ENCODE measurements around the gene IL2RA. TPM values are rescaled to one million over a fixed set of nuclear protein-coding genes. Genes with fewer than 3 reads are reported as not detected.

IL2RA gene
- total RNA-seq (2013; cell fraction: nucleolus; rRNA removed) = 4.9 and 10.7 TPM in 2 replicates
- 3.4 and 4.0 TPM in 2 replicates for total RNA-seq (2014; rRNA removed)
- total RNA-seq (2014; rRNA removed; fragmentation: Illumina TruSeq; extraction: Trizol) = 5.0 and 5.3 TPM in 2 replicates
- 5.0 and 5.3 TPM in 2 replicates for total RNA-seq (2021)
- polyA plus RNA-seq (2011; ENCODE audit: low read depth) = 0.97 TPM
- polyA plus RNA-seq (2011; rRNA removed) = 2.2 and 2.4 TPM in 2 replicates
- polyA plus RNA-seq (2011; cell fraction: cytosol; rRNA removed) = 1.2 TPM in 2 replicates
- 0.80 and 1.1 TPM in 2 replicates for polyA plus RNA-seq (2011; cell fraction: nucleus; rRNA removed)
- 1.3 and 2.2 TPM in 2 replicates for polyA plus RNA-seq (2012)
- 5.6 and 6.0 TPM in 2 replicates for polyA plus RNA-seq (2014; fragmentation: Illumina TruSeq; extraction: Trizol)
- polyA plus RNA-seq (2014; fragmentation: Nextera tagmentation; extraction: Ambion mirVana) = 1 to 10 TPM; 3.3 to 5.1 TPM
- polyA plus RNA-seq (2014; rRNA removed) = 3.4 and 3.9 TPM in 2 replicates
- 1 to 10 TPM; 4.8 to 5.7 TPM for polyA plus RNA-seq (2016; fragmentation: Nextera tagmentation; extraction: Ambion mirVana)
- 1.0 and 1.1 TPM in 2 replicates for polyA minus RNA-seq (2011; rRNA and poly(A)+ RNA removed)
- not detected in 2 replicates for polyA minus RNA-seq (2011; cell fraction: cytosol; rRNA and poly(A)+ RNA removed)
- polyA minus RNA-seq (2011; cell fraction: nucleus; rRNA and poly(A)+ RNA removed) = 0.77 and 1.2 TPM in 2 replicates
- percentile 60 among the genes with signal in this experiment for Bru-seq, nascent RNA
- BruChase-seq, experiment 1, labeled RNA remaining after a 6-hour chase = percentile 53 among the genes with signal in this experiment
- BruChase-seq, experiment 2, labeled RNA remaining after a 2-hour chase = percentile 51 among the genes with signal in this experiment
- long read RNA-seq, experiment 1, partial matches to known transcripts = 1 of 5 reads
- long read RNA-seq, experiment 1, other reads (novel, unspliced or antisense) = 0 of 5 reads
- long read RNA-seq, experiment 2, transcript IL2RA-203 (8 exons, 3,176 nt) = major isoform, 45 of 56 reads
- long read RNA-seq, experiment 2, partial matches to known transcripts = 2 of 56 reads
- long read RNA-seq, experiment 2, other reads (novel, unspliced or antisense) = 6 of 56 reads

- Histone ChIP-seq H3K9ac (ENCODE audit: control insufficient read depth, insufficient read depth, low read length) (peak within 1 kb of the TSS; percentile 51; the same call in 1 of the 2 replicates), H3K79me2 (ENCODE audit: control insufficient read depth, insufficient read depth, low read length) (no peaks in the 10 kb centered on the region; the same call in 1 of the 2 replicates), H4K20me1 (ENCODE audit: control insufficient read depth, insufficient read depth) (no peaks in the 10 kb centered on the region), H3K4me2 (ENCODE audit: control insufficient read depth, insufficient read depth) (peak within 1 kb of the TSS; percentile 52), H2AFZ (ENCODE audit: control insufficient read depth, low read depth, low read length) (peak within 1 kb of the TSS; percentile 39), H3K4me1 (ENCODE audit: control insufficient read depth, insufficient read depth, low read length) (peaks cover 28% of the 10 kb centered on the region), H3K36me3 (ENCODE audit: control insufficient read depth in 2 of 2, insufficient read depth in 2 of 2, low read length in 1 of 2) (no peaks in the 10 kb centered on the region), H3K27me3 (replicated peaks in 1 of 2; ENCODE audit: control insufficient read depth in 2 of 2, insufficient read depth in 2 of 2, low read length in 1 of 2) (no peaks in the 10 kb centered on the region), H3K27ac (ENCODE audit: control insufficient read depth, insufficient read depth) (peak within 1 kb of the TSS; percentile 14; the same call in 1 of the 2 replicates), H3K4me3 (peak within 1 kb of the TSS; percentile 43; the same call in 1 of the 2 replicates), H3K9me3 (replicated peaks; ENCODE audit: control insufficient read depth, insufficient read depth, low read length) (no peaks in the 10 kb centered on the region)
- ChIA-PET CTCF (interaction anchor here (0.9 to 3.0 kb wide), 5 partner anchors 11 to 82 kb away, joined by 3 to 19 read pairs (median 5); no protein-coding TSS in a partner anchor), POLR2A (interaction anchor here (0.5 to 3.4 kb wide), 8 partner anchors 8 to 52 kb away, joined by 3 to 16 read pairs (median 5); no protein-coding TSS in a partner anchor), RAD21 (ENCODE audit: unreplicated experiment) (interaction anchor here (0.6 to 2.3 kb wide), 6 partner anchors 8 to 69 kb away, joined by 3 to 11 read pairs (median 4); no protein-coding TSS in a partner anchor), SMC1A (ENCODE audit: uncharacterized antibody, unreplicated experiment) (interaction anchor here (0.7 to 3.9 kb wide), 8 partner anchors 9 to 237 kb away, joined by 3 to 18 read pairs (median 4); no protein-coding TSS in a partner anchor)
- FAIRE-seq (no peak), DNase-seq (ENCODE audit: low read depth, low spot score) (no peak), ATAC-seq (peak; percentile 65)
- BruUV-seq (replicated peaks) = no TSS peak
- intact Hi-C loops (cut with micrococcal nuclease; ENCODE audit: unreplicated experiment) (no loop called here), in situ Hi-C loops (cut with MboI) (no loop called here)
- 10% methylated on average over 18 of the region's 18 CpGs for WGBS (ENCODE audit: insufficient coverage, insufficient replicate concordance, low lambda C conversion rate, missing lambda C conversion rate)
- TF ChIP-seq MTA2 (IDR thresholded peaks at IDR 0.05; ENCODE audit: low read depth) (0 out of 2 replicates have a peak, but pooled peaks have one; percentile 21), IKZF2 (IDR thresholded peaks at IDR 0.05) (peak; percentile 26 to 46; a peak in 1 of 4 replicates), PML (IDR thresholded peaks at IDR 0.05; ENCODE audit: low read length) (no peak), CREM (IDR thresholded peaks at IDR 0.05; ENCODE audit: low read depth) (no peak), ZNF24 (IDR thresholded peaks at IDR 0.05) (peak; percentile 40; the same call in 1 of the 2 replicates), SUZ12 (IDR thresholded peaks at IDR 0.05; ENCODE audit: unreplicated experiment) (no peak), IKZF1 (conservative IDR thresholded peaks at IDR 0.05) (peak; percentile 41; the same call in 1 of the 2 replicates), MTA3 (IDR thresholded peaks at IDR 0.05; ENCODE audit: borderline replicate concordance, low read length) (no peak)
- TF ChIP-seq, protein P1, sequence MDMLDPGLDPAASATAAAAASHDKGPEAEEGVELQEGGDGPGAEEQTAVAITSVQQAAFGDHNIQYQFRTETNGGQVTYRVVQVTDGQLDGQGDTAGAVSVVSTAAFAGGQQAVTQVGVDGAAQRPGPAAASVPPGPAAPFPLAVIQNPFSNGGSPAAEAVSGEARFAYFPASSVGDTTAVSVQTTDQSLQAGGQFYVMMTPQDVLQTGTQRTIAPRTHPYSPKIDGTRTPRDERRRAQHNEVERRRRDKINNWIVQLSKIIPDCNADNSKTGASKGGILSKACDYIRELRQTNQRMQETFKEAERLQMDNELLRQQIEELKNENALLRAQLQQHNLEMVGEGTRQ (IDR thresholded peaks at IDR 0.05; ENCODE audit: borderline replicate concordance, low read depth, low read length) = no peak
- TF ChIP-seq, protein P2, sequence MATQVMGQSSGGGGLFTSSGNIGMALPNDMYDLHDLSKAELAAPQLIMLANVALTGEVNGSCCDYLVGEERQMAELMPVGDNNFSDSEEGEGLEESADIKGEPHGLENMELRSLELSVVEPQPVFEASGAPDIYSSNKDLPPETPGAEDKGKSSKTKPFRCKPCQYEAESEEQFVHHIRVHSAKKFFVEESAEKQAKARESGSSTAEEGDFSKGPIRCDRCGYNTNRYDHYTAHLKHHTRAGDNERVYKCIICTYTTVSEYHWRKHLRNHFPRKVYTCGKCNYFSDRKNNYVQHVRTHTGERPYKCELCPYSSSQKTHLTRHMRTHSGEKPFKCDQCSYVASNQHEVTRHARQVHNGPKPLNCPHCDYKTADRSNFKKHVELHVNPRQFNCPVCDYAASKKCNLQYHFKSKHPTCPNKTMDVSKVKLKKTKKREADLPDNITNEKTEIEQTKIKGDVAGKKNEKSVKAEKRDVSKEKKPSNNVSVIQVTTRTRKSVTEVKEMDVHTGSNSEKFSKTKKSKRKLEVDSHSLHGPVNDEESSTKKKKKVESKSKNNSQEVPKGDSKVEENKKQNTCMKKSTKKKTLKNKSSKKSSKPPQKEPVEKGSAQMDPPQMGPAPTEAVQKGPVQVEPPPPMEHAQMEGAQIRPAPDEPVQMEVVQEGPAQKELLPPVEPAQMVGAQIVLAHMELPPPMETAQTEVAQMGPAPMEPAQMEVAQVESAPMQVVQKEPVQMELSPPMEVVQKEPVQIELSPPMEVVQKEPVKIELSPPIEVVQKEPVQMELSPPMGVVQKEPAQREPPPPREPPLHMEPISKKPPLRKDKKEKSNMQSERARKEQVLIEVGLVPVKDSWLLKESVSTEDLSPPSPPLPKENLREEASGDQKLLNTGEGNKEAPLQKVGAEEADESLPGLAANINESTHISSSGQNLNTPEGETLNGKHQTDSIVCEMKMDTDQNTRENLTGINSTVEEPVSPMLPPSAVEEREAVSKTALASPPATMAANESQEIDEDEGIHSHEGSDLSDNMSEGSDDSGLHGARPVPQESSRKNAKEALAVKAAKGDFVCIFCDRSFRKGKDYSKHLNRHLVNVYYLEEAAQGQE (IDR thresholded peaks at IDR 0.05; ENCODE audit: low read depth, low read length) = no peak
- TF ChIP-seq, protein P3, sequence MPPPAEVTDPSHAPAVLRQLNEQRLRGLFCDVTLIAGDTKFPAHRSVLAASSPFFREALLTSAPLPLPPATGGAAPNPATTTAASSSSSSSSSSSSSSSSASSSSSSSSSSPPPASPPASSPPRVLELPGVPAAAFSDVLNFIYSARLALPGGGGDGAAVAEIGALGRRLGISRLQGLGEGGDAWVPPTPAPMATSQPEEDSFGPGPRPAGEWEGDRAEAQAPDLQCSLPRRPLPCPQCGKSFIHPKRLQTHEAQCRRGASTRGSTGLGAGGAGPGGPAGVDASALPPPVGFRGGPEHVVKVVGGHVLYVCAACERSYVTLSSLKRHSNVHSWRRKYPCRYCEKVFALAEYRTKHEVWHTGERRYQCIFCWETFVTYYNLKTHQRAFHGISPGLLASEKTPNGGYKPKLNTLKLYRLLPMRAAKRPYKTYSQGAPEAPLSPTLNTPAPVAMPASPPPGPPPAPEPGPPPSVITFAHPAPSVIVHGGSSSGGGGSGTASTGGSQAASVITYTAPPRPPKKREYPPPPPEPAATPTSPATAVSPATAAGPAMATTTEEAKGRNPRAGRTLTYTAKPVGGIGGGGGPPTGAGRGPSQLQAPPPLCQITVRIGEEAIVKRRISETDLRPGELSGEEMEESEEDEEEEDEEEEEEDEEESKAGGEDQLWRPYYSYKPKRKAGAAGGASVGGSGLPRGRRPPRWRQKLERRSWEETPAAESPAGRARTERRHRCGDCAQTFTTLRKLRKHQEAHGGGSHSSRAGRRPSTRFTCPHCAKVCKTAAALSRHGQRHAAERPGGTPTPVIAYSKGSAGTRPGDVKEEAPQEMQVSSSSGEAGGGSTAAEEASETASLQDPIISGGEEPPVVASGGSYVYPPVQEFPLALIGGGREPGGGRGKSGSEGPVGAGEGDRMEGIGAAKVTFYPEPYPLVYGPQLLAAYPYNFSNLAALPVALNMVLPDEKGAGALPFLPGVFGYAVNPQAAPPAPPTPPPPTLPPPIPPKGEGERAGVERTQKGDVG (CRISPR knock-in tag; IDR thresholded peaks at IDR 0.05) = no peak
These were observed at the start of gene IL2RA for GRCh38 chr10:6062101-6062771. IL2RA (minus strand) TSS chr10:6062367; CDS start chr10:6062151, 216 bp downstream.
